ENCODE results near the gene HES5.

GRCh38 chr1:2528966-2529783 is 888 bp downstream of the HES5 start:
- TF ChIP-seq RAD21 (IDR thresholded peaks at IDR 0.05; ENCODE audit: low read length) = no peak
- no peak for TF ChIP-seq MXI1 (IDR thresholded peaks at IDR 0.05; ENCODE audit: borderline replicate concordance, low read depth, low read length)
- TF ChIP-seq POLR2A (IDR thresholded peaks at IDR 0.05; ENCODE audit: low read depth, low read length) = no peak
- TF ChIP-seq CTCF (conservative IDR thresholded peaks at IDR 0.05; ENCODE audit: low read depth, low read length) = no peak
- no peak for TF ChIP-seq CEBPB (IDR thresholded peaks at IDR 0.05; ENCODE audit: low read depth, low read length)
- TF ChIP-seq RFX5 (IDR thresholded peaks at IDR 0.05; ENCODE audit: low read depth, low read length) = no peak
- no peak for TF ChIP-seq FOS (IDR thresholded peaks at IDR 0.05; ENCODE audit: low read depth, low read length)
- no peak for TF ChIP-seq USF2 (IDR thresholded peaks at IDR 0.05; ENCODE audit: low read depth, low read length)
- no peak for TF ChIP-seq MAZ (IDR thresholded peaks at IDR 0.05; ENCODE audit: borderline replicate concordance, low read depth, low read length)
- no peak for TF ChIP-seq CHD1 (IDR thresholded peaks at IDR 0.05; ENCODE audit: low read depth, low read length)
- TF ChIP-seq ELK1 (IDR thresholded peaks at IDR 0.05; ENCODE audit: borderline replicate concordance, low read depth, low read length) = no peak
- no peak for TF ChIP-seq BHLHE40 (IDR thresholded peaks at IDR 0.05; ENCODE audit: low read depth, low read length)
- TF ChIP-seq SMC3 (IDR thresholded peaks at IDR 0.05; ENCODE audit: low read depth, low read length) = no peak
- TF ChIP-seq NFE2L2 (IDR thresholded peaks at IDR 0.05; ENCODE audit: low read depth, low read length) = no peak
